SU-DHL-6 (cell line): ENCODE results near the gene MRPS10.

Source experiments
- EZH2phosphoT487 ChIP-seq: fragments of 200-600 bp; sonication (generic), shearing (Covaris generic); conservative IDR thresholded peaks from 2 replicates; pipeline ENCODE4 v1.6.1; 2018; ENCODE audit warnings: mild to moderate bottlenecking, antibody characterized with exemption, low read length, moderate library complexity, mixed read lengths
- TF ChIP-seq, protein P1 (sequence below): fragments of 200-600 bp; sonication (generic); IDR thresholded peaks from one replicate; pipeline ENCODE4 v1.5.1; 2017; ENCODE audit warnings: antibody characterized with exemption, mild to moderate bottlenecking, low read length, moderate library complexity; ENCODE audit not compliant: insufficient read depth, poor library complexity, severe bottlenecking

- TF ChIP-seq, protein P1, sequence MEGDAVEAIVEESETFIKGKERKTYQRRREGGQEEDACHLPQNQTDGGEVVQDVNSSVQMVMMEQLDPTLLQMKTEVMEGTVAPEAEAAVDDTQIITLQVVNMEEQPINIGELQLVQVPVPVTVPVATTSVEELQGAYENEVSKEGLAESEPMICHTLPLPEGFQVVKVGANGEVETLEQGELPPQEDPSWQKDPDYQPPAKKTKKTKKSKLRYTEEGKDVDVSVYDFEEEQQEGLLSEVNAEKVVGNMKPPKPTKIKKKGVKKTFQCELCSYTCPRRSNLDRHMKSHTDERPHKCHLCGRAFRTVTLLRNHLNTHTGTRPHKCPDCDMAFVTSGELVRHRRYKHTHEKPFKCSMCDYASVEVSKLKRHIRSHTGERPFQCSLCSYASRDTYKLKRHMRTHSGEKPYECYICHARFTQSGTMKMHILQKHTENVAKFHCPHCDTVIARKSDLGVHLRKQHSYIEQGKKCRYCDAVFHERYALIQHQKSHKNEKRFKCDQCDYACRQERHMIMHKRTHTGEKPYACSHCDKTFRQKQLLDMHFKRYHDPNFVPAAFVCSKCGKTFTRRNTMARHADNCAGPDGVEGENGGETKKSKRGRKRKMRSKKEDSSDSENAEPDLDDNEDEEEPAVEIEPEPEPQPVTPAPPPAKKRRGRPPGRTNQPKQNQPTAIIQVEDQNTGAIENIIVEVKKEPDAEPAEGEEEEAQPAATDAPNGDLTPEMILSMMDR, result no peak
- no peak for TF ChIP-seq EZH2phosphoT487
These were observed 20.2 kb upstream of the MRPS10 start for GRCh38 chr6:42237857-42238256.
